ENCODE measurements around the gene GRHL1. TPM values are rescaled to one million over a fixed set of nuclear protein-coding genes. Genes with fewer than 3 reads are reported as not detected.

Gene GRHL1
- total and polyA plus RNA-seq, 2 experiments from 2014 or later: 2.9 to 4.2 TPM

DNA sequence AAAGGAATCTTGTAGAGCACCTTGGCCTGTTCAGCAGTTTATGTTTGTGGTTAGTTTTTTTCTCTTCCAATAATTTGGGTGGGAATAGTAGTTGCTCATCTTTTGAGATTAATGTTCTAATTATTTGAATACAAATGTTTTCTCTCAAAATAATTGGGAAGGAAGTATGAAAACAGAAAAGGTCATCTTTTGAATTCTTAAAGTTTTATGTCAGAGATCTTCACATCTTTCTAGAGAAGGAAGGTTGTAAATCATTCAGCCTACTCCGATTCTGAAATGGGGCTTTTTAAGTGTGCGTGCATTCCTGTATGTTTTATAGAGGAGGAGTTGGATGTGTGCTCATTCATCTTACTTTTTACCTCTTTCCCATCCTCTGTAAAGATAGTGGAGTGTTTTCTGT is 29.0 kb downstream of the GRHL1 start:
- ATAC-seq: no peak
- H3K27me3 ChIP-seq (ENCODE audit: insufficient read depth): no peaks in the 10 kb centered on the region

DNA sequence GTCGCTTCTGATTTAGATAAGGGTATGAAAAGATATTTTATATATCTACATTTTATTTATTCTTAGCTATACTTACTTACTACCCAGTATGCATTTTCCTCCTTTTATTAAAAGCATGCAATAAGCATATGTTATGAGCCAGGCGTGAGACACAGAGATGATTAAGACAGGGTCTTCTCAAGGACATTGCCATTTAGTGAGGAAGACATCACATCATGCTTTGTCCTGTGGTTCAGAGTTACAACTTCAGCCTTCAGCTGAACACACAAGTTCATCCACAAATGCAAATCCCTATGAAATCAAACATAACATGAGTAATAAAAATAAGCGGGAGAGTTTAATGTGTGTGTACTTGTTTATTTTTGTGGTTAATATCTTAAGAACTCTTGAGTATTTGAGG is 30.2 kb downstream of the GRHL1 start:
- no peaks in the 10 kb centered on the region for H3F3A ChIP-seq (replicated peaks; ENCODE audit: low read depth)
- no peak overlapping the region for H3K27ac Mint-ChIP-seq
- 0 out of 2 replicates have a peak, but pooled peaks cover 3% of the 10 kb centered on the region for H3K9me2 ChIP-seq (ENCODE audit: insufficient read depth)
- H3K9me3 Mint-ChIP-seq: no peaks in the 10 kb centered on the region
- H3K4me1 ChIP-seq (ENCODE audit: insufficient read depth): no peaks in the 10 kb centered on the region
- peaks cover 2% of the 10 kb centered on the region for H3K27me3 Mint-ChIP-seq (ENCODE audit: insufficient read depth, low read depth, poor library complexity)
- H3K4me3 ChIP-seq: no peak overlapping the region
- H3K36me3 ChIP-seq (ENCODE audit: insufficient read depth): no peaks in the 10 kb centered on the region
- no peaks in the 10 kb centered on the region for H3K27me3 ChIP-seq (ENCODE audit: insufficient read depth)
- H3K36me3 Mint-ChIP-seq (ENCODE audit: low read depth): no peaks in the 10 kb centered on the region
- 0 out of 2 replicates have a peak, but pooled peaks cover 2% of the 10 kb centered on the region for H4K20me1 ChIP-seq (replicated peaks; ENCODE audit: insufficient read depth)
- no peak overlapping the region for H3K4me2 ChIP-seq
- no peak for ATAC-seq
- H2AFZ ChIP-seq: no peak overlapping the region
- no peaks in the 10 kb centered on the region for H3K79me2 ChIP-seq (replicated peaks; ENCODE audit: insufficient read depth)
- no peak overlapping the region for H3K27ac ChIP-seq (ENCODE audit: low read depth)
- H3K4me3 Mint-ChIP-seq: no peak overlapping the region
- H3K4me1 Mint-ChIP-seq: no peaks in the 10 kb centered on the region
- DNase-seq (ENCODE audit: low spot score): no peak
- TF ChIP-seq JUNB (IDR thresholded peaks at IDR 0.05; ENCODE audit: unreplicated experiment) (no peak), STAT1 (IDR thresholded peaks at IDR 0.05; ENCODE audit: unreplicated experiment) (no peak), ZNF114 (CRISPR knock-in tag; IDR thresholded peaks at IDR 0.05) (no peak), NANOG (IDR thresholded peaks at IDR 0.05; ENCODE audit: borderline replicate concordance) (no peak), POLR2AphosphoS5 (IDR thresholded peaks at IDR 0.05; ENCODE audit: low read depth) (no peak), ETS1 (IDR thresholded peaks at IDR 0.05) (no peak), EZH2 (IDR thresholded peaks at IDR 0.05; ENCODE audit: low read depth, unreplicated experiment) (no peak), EZH2phosphoT487 (IDR thresholded peaks at IDR 0.05; ENCODE audit: unreplicated experiment) (no peak), REST (IDR thresholded peaks at IDR 0.05; ENCODE audit: unreplicated experiment) (no peak), ZNF331 (CRISPR knock-in tag; IDR thresholded peaks at IDR 0.05; ENCODE audit: low read depth) (no peak)
- TF ChIP-seq, protein P1, sequence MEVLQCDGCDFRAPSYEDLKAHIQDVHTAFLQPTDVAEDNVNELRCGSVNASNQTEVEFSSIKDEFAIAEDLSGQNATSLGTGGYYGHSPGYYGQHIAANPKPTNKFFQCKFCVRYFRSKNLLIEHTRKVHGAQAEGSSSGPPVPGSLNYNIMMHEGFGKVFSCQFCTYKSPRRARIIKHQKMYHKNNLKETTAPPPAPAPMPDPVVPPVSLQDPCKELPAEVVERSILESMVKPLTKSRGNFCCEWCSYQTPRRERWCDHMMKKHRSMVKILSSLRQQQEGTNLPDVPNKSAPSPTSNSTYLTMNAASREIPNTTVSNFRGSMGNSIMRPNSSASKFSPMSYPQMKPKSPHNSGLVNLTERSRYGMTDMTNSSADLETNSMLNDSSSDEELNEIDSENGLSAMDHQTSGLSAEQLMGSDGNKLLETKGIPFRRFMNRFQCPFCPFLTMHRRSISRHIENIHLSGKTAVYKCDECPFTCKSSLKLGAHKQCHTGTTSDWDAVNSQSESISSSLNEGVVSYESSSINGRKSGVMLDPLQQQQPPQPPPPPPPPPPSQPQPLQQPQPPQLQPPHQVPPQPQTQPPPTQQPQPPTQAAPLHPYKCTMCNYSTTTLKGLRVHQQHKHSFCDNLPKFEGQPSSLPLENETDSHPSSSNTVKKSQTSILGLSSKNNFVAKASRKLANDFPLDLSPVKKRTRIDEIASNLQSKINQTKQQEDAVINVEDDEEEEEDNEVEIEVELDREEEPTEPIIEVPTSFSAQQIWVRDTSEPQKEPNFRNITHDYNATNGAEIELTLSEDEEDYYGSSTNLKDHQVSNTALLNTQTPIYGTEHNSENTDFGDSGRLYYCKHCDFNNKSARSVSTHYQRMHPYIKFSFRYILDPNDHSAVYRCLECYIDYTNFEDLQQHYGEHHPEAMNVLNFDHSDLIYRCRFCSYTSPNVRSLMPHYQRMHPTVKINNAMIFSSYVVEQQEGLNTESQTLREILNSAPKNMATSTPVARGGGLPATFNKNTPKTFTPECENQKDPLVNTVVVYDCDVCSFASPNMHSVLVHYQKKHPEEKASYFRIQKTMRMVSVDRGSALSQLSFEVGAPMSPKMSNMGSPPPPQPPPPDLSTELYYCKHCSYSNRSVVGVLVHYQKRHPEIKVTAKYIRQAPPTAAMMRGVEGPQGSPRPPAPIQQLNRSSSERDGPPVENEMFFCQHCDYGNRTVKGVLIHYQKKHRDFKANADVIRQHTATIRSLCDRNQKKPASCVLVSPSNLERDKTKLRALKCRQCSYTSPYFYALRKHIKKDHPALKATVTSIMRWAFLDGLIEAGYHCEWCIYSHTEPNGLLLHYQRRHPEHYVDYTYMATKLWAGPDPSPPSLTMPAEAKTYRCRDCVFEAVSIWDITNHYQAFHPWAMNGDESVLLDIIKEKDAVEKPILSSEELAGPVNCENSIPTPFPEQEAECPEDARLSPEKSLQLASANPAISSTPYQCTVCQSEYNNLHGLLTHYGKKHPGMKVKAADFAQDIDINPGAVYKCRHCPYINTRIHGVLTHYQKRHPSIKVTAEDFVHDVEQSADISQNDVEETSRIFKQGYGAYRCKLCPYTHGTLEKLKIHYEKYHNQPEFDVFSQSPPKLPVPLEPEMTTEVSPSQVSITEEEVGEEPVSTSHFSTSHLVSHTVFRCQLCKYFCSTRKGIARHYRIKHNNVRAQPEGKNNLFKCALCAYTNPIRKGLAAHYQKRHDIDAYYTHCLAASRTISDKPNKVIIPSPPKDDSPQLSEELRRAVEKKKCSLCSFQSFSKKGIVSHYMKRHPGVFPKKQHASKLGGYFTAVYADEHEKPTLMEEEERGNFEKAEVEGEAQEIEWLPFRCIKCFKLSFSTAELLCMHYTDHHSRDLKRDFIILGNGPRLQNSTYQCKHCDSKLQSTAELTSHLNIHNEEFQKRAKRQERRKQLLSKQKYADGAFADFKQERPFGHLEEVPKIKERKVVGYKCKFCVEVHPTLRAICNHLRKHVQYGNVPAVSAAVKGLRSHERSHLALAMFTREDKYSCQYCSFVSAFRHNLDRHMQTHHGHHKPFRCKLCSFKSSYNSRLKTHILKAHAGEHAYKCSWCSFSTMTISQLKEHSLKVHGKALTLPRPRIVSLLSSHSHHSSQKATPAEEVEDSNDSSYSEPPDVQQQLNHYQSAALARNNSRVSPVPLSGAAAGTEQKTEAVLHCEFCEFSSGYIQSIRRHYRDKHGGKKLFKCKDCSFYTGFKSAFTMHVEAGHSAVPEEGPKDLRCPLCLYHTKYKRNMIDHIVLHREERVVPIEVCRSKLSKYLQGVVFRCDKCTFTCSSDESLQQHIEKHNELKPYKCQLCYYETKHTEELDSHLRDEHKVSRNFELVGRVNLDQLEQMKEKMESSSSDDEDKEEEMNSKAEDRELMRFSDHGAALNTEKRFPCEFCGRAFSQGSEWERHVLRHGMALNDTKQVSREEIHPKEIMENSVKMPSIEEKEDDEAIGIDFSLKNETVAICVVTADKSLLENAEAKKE (CRISPR knock-in tag; IDR thresholded peaks at IDR 0.05): no peak

More for the DNA sequence above, 29.0 kb downstream of the GRHL1 start:
- Histone ChIP-seq H4K20me1 (replicated peaks; ENCODE audit: insufficient read depth) (no peaks in the 10 kb centered on the region), H3K4me1 (ENCODE audit: insufficient read depth) (no peaks in the 10 kb centered on the region), H3K4me3 (no peak overlapping the region), H2AFZ (no peak overlapping the region), H3K27ac (ENCODE audit: low read depth) (peak overlapping the region; percentile 45; the same call in 1 of the 2 replicates), H3K9me2 (ENCODE audit: insufficient read depth) (0 out of 2 replicates have a peak, but pooled peaks cover 3% of the 10 kb centered on the region), H3K79me2 (replicated peaks; ENCODE audit: insufficient read depth) (no peaks in the 10 kb centered on the region), H3K4me2 (no peak overlapping the region), H3F3A (replicated peaks; ENCODE audit: low read depth) (no peaks in the 10 kb centered on the region), H3K36me3 (ENCODE audit: insufficient read depth) (no peaks in the 10 kb centered on the region)
- no peaks in the 10 kb centered on the region for H3K4me1 Mint-ChIP-seq
- no peak overlapping the region for H3K4me3 Mint-ChIP-seq
- H3K27me3 Mint-ChIP-seq (ENCODE audit: insufficient read depth, low read depth, poor library complexity): peaks cover 5% of the 10 kb centered on the region
- TF ChIP-seq NANOG (IDR thresholded peaks at IDR 0.05; ENCODE audit: borderline replicate concordance): no peak
- TF ChIP-seq STAT1 (IDR thresholded peaks at IDR 0.05; ENCODE audit: unreplicated experiment): no peak
- DNase-seq (ENCODE audit: low spot score): no peak
- no peaks in the 10 kb centered on the region for H3K36me3 Mint-ChIP-seq (ENCODE audit: low read depth)
- H3K27ac Mint-ChIP-seq: no peak overlapping the region
- no peaks in the 10 kb centered on the region for H3K9me3 Mint-ChIP-seq
